GM19328 (cell line): ENCODE data around the gene TEC.

Experiments used
- ATAC-seq: cut with Tn5 transposase; IDR thresholded peaks from one replicate; pipeline ENCODE4 v1.9.1; 2021; ENCODE audit warnings: mild to moderate bottlenecking, moderate library complexity; ENCODE audit not compliant: unreplicated experiment

Gene TEC

DNA sequence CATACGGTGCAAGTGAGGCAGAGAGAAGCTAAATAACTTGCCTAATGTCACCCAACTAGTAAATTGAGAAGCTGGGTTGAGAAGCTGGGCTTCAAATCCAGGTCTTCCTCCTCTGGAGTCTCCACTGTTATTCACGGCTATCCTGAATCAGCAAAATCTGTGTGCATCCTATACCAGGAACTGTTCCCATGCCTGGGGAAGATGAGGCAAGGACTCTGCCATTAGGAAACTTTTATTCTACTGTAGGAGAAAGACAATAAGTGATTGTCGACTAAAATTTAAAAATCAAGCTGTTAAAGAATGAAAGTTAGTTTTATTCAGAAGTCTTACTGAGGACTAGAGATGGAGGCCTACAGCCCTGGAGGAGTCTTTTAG is 872 bp upstream of the TEC start:
- ATAC-seq: no peak

DNA sequence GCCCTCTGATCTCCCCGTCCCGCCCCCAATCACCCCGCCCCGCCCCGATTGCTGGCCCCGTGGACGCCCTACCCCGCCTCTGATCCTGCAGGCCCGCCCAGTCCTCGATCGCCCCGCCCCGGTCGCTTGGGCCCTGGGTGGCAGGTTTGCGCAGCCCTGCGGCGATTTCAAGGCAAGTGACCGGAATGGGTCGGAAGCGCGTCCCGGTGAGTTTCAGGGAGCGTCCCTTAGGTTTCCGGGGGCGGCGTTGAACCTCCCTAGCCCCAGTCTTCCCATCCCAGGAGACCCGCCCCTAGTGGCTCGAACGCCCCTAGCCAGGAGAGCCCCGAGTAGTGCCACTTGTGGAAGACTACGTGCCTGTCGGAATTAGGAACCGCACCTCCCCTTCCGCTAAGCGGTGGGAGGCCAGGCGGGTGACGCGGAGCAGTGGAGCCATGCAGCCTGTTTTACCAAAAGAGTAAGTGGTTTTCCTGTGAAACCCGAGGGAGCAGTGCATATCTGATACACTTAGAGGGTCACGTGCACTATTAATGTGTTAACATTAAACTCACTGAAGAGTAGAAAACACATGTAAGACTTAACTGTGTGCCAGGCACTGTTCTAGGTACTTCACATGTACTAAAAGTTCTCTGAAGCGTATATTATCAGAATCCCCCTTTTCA is 354 bp upstream of the TEC start:
- ATAC-seq: peak; percentile 86

DNA sequence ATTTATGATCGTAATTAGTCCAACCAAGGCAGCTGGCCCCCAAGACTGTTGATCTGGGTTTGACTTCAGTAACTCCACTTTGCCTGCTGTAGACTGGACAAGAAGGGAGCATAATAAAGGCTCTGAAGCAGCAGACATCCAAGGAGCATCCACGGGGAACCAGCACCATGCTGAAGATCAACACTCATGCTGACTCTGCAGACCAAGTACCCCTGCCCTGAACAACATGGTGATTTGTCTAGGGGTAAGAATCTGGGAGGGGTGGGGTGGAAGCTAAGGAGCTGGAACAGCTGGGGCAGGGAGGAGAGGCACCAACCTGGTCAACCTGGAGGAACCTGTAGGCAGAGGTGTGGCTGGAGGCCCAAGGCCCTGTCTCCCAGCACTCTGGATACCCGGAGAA is 2.1 kb downstream of the TEC start:
- no peak for ATAC-seq

DNA sequence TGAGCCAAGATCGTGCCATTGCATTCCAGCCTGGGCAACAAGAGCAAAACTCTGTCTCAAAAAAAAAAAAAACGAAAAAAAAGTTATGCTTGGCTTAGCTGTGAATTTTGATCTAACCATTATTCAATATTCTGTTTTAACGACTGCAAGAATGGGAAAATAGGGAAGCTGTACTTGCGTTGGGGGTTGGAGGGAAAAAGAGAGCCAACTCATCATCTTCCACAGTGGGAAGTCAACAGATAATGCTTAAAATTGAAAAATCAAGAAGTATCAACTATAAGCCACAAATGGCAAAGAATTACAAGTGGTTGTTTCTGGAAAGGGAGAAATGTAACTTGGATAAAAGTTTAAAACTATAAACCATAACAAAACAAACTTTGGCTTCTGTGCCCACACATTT is 2.9 kb downstream of the TEC start:
- no peak for ATAC-seq

DNA sequence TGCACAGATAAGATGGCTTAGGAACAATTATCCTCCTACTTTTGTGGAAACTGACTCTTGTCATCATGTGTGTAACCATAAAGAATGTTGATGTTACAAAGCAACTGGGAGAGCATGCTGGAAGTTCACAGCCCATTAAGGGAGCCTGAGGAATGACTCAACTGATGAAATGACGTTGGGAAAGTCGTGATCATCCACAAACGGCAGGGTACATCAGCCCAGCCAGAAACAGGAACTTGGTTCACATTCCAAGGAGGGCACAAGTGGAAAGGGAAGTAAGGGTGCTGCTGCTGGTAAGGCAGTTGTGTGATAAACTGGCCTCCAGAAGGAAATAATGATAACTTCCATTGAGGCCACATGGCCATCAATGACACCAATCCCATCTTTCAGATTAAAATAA is 6.7 kb downstream of the TEC start:
- no peak for ATAC-seq

DNA sequence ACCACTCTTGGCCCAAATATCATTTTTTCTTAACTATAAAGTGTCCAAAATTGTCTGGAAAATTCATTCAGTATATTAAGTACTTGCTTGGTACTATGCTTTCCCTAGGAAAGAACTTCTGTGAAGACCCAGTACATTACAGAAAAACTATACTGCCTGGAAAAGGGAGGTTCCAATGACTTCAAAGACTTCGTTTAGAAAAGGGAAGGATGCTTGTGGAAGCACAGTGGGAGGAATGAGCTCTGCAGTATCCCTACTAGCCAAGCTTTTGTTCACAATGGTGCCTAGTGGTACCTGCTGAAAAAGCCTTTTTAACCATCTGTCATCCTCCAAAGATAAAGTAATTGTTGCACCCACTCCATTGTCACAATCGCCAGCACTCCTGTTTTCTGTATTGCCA is 7.2 kb downstream of the TEC start:
- no peak for ATAC-seq

DNA sequence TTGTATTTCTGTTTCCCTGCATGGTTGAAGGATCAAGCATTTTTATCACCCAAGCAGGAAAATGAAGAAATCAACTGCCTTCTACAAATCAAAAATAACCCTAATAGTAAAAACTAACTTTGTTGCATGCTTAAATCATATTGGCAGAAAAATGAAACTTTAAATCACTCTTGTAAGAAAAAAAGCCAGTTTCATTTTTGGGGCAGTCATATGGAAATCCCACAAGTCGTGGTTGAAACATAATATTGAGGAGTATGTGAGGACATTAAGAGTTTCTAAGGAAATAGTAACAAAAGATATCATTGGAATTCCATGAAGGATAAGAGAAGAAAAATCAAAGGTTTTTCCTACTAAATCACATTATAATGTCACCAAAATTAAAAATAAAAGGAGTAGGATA is 8.4 kb downstream of the TEC start:
- ATAC-seq: no peak

DNA sequence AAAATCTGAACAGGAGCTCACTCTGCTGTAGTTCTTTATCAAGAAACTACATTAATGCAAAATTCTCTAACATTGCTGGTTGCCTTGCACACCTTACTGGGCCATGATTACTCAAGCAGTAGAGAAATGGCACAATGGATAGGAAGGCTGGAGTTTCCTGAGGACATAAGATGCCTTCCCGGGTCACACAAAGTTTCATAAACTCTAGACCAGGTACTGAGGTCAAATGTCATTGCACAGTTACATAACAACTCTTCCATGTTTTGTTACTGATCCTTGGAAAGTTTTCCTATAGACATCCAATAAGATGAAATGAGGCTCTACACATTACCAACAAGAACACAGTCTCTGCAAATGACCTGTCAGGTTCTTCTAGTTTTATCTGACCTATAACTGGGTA is 9.9 kb downstream of the TEC start:
- ATAC-seq: no peak

DNA sequence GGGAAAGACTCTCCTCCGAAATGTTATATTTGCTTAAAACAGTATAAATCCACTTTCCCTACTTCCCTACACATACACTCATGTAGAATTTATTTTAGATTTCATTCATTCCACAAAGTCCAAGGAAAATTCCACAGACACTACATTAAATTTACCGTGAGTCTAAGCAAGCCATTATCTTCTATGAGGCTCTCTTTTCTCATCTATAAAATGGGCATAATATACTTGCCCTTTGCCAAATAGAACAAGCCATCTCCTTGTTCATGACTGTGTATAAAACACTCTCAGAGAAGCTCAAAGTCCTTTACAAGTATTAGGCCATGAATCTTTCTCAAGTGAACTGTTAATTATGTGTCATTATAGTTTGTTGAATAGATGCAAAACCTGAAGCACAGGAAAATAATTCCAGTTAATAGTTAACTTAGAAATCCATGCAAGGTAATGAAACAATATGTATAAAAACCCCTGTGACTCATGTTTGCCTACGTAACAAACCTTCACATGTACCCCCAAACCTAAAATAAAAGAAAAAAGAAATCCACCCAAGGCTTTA is 10.7 kb downstream of the TEC start:
- ATAC-seq: no peak

DNA sequence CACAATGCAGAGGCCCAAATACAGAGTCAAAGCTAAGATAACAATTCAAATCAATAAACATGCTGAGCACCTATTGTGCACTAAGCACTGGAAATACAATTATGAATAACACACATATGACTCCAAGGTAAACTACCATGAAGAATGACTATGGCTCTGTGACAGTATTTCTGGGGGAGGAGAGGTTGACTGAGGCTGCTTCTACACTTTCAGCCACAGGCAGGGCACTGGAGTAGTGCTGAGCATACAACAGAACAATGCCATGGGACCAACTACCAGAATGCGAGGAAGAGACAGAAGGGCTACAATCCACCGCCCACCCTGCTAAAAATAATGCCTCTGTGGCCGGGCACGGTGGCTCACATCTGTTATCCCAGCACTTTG is 13.7 kb downstream of the TEC start:
- ATAC-seq: no peak

DNA sequence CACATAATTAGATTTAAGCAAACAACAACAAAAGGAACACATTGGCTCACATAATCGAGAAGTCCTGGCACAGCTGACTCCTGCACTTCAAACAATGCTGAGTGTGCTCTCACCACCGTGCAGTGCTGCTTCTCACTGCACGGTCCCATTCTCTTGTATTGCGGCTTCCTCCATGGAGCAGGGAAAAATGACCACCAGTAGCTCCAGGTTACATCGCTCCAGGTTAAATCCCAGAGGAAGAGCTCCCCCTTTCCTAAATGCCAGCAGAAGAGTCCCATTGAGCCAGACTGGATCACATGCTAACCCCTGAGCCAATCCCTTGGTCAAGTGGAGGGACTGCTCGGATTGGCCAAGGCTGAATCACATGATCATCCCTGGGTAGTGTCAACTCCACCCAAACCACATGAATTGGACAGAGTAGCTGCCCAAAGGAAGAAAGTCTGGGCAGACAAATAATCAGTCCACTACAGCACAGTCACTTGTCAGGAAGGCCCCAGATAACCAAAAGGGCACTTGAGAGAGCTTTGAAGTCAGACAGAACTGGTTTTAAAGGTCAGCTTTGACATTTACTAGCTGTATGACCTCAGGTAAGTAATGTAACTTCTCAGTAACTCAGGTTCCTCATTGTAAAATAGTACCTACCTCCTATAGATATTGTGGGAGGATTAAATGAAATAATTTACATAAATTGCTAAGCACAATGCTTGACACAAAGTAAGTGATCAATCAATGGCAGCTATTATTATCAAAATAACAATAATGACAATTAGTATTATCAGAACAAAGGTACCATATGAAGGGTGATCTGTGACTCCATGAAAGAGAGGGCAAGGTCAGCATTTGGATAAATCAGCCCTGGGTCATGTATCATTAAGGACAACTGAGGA is 14.3 kb downstream of the TEC start:
- ATAC-seq: no peak

DNA sequence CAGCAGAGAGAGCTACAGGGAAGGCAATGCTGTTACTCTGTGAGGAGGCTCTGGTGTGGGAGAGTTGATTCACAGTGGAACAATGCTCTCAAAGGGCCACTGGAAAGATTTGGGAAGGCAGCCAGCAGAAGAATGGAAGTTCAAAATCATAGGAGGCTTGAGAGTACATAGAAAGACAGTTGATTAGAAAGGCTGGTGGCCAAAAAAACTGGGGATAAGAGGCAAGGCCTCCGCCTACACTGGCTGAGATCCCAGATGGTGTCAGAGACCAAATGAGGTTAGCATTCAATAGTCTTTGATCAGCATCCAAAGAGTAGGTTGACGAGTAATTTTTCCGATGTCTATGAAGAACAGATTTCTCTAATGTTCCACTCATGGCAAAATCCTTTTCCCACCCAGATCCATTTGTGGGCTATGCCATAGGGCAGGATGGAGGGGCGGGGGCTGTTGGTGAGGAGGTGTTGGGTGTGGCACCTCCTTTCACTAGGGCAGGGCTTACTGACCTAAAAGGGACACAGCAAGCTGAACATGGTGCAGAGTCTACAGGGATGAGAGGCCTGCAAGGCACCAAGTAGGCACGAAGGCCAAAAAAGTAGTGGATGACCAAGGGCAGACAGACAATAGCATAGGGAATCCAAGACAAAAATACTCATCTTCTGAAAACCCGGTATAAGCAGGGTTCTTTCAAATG is 15.1 kb downstream of the TEC start:
- no peak for ATAC-seq

DNA sequence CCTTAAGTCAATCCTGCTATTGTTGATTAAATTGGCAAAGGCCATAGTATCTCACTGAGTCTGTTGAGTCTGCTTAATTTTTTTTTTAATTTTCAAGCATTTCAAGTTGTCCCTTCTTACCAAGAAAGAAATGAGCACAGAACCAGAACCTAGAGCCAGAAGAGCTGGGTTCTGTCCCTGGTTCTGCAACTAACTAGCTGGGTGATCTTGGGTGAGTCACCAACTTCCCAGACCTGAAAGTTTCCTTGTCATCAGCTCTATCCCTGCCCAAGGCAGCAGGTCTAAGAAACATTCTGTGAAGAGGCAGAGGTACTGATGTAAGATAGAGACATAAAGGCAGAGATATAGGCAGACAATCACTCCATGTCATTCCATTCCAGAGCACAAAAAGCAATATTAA is 17.3 kb downstream of the TEC start:
- no peak for ATAC-seq

DNA sequence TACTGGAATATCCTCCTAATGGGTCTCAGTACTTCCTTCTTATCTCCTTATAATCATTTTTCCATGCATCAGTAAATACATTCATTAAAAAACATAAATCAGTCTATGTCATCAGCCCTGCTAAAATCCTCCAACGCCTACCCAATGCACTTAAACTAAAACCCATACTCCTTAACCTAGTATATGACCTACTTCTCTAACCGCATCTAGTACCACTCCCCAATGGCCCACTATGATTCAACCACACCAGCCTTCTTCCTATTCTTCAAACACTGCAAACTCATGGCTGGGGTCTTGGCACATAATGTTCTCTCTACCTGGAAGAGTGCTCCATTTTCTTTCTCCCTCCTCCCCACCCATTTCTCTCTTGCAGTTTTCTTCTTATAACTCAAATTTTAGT is 18.7 kb downstream of the TEC start:
- ATAC-seq: no peak

DNA sequence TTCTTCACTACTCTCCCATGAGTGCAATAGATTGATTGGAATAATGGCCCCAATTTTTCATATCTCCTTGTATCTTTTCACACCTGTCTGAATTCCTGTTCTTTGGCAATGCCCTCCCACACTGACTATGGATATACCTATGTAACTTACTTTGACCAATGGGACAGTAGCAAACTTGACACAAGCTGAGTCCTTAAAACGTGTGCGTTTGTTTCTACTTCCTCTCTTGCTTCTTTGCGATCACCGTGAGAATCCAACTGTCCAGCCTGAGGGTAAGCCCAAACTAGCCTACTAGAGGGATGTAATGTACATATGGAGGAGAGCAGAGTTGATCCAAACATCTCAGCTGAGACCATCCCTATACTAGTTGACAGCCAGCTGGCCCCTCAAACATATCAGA is 19.3 kb downstream of the TEC start:
- ATAC-seq: no peak

DNA sequence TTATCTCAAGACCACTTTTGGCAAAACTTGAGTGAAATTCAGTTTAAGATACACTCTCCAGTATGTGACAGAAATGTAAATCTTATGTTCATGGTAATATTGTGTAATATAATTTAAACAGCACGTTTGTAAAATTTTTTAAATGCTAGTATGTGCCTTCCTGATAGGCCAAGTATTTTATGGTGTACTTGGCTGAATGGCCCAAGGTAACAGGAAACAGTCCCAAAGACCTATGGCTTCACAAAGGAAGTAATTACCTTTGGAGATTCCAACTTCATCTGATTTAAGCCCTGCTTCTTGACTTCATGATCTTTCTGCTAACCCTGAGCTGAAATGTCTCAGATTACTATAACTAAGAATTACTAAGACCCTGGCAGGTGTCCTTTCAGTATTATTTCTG is 20.3 kb downstream of the TEC start:
- no peak for ATAC-seq

DNA sequence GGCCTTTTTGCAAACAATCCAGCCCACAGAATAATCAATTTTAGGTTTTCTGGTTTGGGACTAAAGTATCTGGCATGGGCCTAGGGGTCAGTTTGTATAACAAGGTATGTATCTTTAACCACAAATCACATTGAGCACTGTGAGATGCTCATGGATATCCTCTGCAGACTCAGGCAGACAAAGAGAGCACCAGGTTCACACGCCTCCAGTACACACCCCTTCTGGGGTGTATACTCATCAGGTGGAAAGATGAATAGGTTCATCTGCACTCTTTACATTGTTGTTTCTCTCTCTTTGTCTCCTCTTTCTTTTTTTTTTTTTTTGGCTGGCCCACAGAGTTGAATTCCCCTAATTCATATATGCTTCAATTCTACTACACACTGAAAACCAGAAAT is 21.1 kb downstream of the TEC start:
- no peak for ATAC-seq

DNA sequence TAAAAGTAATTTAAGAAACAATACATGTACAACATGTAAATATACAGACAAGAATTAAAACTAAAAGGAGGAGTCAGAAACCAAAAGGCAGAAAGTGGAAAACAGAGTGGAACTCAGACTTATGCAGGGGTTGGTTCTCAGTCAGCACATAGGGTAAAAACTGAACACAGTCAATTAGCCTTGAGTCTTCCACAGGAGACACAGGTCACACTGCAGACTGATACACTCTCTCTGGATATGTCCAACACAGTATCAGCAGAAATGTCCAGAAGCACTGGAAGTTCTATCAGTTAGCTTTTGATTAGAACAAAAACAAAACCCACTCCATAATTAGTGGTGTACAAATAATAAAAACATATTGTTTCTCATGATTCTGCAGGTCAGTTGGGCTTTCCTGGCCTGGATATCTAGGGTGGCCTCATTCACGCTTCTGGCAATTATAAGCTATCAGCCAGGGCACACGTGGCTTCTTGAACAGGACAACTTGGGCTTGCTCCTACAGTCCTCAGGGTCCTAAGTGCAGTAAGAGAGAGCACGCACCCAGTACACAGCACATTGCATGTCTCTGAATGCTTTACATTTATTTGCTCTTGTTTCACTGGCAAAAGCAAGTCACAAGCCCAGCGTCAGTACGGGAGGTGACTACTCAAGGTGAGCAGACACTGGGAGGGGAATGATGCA is 21.6 kb downstream of the TEC start:
- no peak for ATAC-seq

DNA sequence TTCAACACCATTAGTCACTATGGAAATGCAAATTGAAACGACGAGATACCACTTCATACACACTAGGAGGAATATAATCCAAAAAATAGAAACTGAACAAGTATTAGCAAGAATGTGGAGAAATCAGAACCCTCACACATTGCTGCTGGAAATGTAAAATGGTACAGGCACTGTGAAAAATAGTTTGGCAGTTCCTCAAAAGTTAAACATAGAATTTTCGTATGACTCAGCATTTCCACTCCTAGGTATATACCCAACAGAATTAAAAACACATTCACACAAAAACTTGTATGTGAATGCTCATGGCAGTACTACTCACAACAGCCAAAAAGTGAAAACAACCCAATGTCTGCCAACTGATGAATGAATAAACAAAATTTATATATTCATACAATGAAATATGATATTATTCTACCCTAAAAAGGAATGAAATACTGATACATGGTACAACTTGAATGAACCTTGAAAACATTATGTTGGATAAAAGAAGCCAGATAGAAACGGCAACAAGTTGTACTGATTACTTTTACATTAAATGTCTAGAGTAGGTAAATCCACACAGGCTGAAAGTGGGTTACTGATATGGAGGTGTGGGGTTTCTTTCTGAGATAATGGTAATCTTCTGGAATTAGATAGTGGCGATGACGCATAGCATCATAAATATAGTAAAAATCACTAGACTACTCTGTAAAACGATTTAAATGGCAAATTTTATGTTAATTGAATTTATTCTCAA is 22.3 kb downstream of the TEC start:
- peak; percentile 56 for ATAC-seq

DNA sequence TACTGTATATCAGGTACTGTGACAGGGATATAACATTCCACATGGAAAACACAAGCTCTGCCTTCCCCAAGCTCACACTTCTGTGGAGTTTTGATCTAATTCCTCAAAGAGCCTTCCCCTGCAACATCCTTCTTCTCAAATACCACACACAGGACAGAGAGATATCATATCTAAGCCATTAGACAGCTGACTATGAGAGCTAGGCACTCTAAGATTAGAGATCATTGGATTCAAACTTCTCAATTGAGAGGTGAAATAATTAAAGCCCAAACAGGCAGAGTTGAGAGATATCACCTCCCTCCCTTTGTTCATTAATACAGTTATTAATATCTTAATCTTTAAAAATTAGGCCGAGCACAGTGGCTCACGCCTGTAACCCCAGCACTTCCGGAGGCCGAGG is 25.0 kb downstream of the TEC start:
- ATAC-seq: no peak

DNA sequence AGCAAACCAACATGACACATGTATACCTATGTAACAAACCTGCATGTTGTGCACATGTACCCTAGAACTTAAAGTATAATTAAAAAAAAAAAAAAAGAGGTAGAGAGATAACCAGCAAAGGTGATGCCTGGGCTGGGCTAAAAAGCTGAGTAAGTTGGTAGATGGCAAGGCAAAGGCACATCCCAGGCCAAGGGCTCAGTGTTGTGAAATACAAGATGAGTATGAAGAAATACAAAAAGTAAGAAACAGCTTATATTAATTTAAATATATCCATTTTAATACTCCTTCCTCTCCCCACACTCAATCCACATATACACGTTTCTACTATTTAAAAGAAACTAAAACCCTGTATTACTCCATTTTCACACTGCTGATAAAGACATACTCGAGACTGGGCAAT is 25.8 kb downstream of the TEC start:
- no peak for ATAC-seq
